ENCODE data around the gene ZFYVE9.

Gene ZFYVE9

GRCh38 chr1:52182874-52183400, 41.0 kb downstream of the ZFYVE9 start:
- Mint-ChIP-seq H3K9me3 (peaks cover 40% of the 10 kb centered on the region), H3K4me3 (no peak overlapping the region), H3K4me1 (no peaks in the 10 kb centered on the region), H3K27me3 (ENCODE audit: low read depth) (no peaks in the 10 kb centered on the region), H3K27ac (no peak overlapping the region), H3K36me3 (ENCODE audit: low read depth) (peaks cover 38% of the 10 kb centered on the region)
- TF ChIP-seq CTCF (IDR thresholded peaks at IDR 0.05; ENCODE audit: unreplicated experiment in 3 of 3): no peak

GRCh38 chr1:52186449-52186848, 44.6 kb downstream of the ZFYVE9 start:
- Mint-ChIP-seq H3K4me3 (no peak overlapping the region), H3K9me3 (peaks cover 24% of the 10 kb centered on the region), H3K4me1 (no peaks in the 10 kb centered on the region), H3K36me3 (ENCODE audit: low read depth) (peaks cover 28% of the 10 kb centered on the region), H3K27ac (no peak overlapping the region), H3K27me3 (ENCODE audit: low read depth) (no peaks in the 10 kb centered on the region)
- no peak for TF ChIP-seq CTCF (IDR thresholded peaks at IDR 0.05; ENCODE audit: unreplicated experiment in 3 of 3)

GRCh38 chr1:52189898-52190480, 48.1 kb downstream of the ZFYVE9 start:
- no peak overlapping the region for H3K4me3 Mint-ChIP-seq

GRCh38 chr1:52190500-52191252, 48.8 kb downstream of the ZFYVE9 start:
- peaks cover 20% of the 10 kb centered on the region for H3K36me3 Mint-ChIP-seq (ENCODE audit: low read depth)
- TF ChIP-seq CTCF (IDR thresholded peaks at IDR 0.05; ENCODE audit: unreplicated experiment in 3 of 3): no peak
- no peaks in the 10 kb centered on the region for H3K4me1 Mint-ChIP-seq
- H3K27me3 Mint-ChIP-seq (ENCODE audit: low read depth): no peaks in the 10 kb centered on the region
- H3K9me3 Mint-ChIP-seq: peaks cover 16% of the 10 kb centered on the region
- no peak overlapping the region for H3K27ac Mint-ChIP-seq
- H3K4me3 Mint-ChIP-seq: no peak overlapping the region

More at GRCh38 chr1:52189898-52190480, 48.1 kb downstream of the ZFYVE9 start:
- Mint-ChIP-seq H3K4me1 (no peaks in the 10 kb centered on the region), H3K27ac (no peak overlapping the region), H3K27me3 (ENCODE audit: low read depth) (no peaks in the 10 kb centered on the region), H3K36me3 (ENCODE audit: low read depth) (peaks cover 20% of the 10 kb centered on the region), H3K9me3 (peaks cover 16% of the 10 kb centered on the region)
- TF ChIP-seq CTCF (IDR thresholded peaks at IDR 0.05; ENCODE audit: unreplicated experiment in 3 of 3): no peak

- Mint-ChIP-seq H3K4me1 (no peaks in the 10 kb centered on the region), H3K27me3 (ENCODE audit: low read depth) (no peaks in the 10 kb centered on the region), H3K27ac (no peak overlapping the region), H3K9me3 (peaks cover 15% of the 10 kb centered on the region), H3K4me3 (no peak overlapping the region), H3K36me3 (ENCODE audit: low read depth) (peaks cover 16% of the 10 kb centered on the region)
- no peak for TF ChIP-seq CTCF (IDR thresholded peaks at IDR 0.05; ENCODE audit: unreplicated experiment in 3 of 3)
Measured at GRCh38 chr1:52191395-52191965, 49.6 kb downstream of the ZFYVE9 start.
